NB4 (cell line): ENCODE results near the gene TYW5.
"Not testable (repeated sequence)": the region's sequence is repeated elsewhere in the genome, so short reads cannot be mapped to it uniquely, and the experiment has no call there.

Experiments
- DNase-seq: peaks from one replicate; pipeline ENCODE4 v3.0.0; 2010; ENCODE audit warnings: low read depth
- H3K4me3 ChIP-seq: one replicate; pipeline ENCODE4 v1.5.1; 2011; ENCODE audit warnings: mild to moderate bottlenecking, low read depth, low read length, moderate library complexity
- MYC ChIP-seq: IDR thresholded peaks from 2 replicates; pipeline ENCODE4 v1.6.1; 2011; ENCODE audit warnings: low read depth, low read length
- POLR2A ChIP-seq: IDR thresholded peaks from 2 replicates; pipeline ENCODE4 v1.6.1; 2011; ENCODE audit warnings: mild to moderate bottlenecking; ENCODE audit not compliant: insufficient read length; ENCODE audit errors: extremely low read depth
- TF ChIP-seq, protein P1 (sequence below): IDR thresholded peaks from 2 replicates; pipeline ENCODE4 v1.6.1; 2011; ENCODE audit warnings: low read depth, low read length
- TF ChIP-seq, protein P2 (sequence below): IDR thresholded peaks from one replicate; pipeline ENCODE4 v1.5.1; 2012; ENCODE audit warnings: low read depth, low read length

Gene TYW5

DNA sequence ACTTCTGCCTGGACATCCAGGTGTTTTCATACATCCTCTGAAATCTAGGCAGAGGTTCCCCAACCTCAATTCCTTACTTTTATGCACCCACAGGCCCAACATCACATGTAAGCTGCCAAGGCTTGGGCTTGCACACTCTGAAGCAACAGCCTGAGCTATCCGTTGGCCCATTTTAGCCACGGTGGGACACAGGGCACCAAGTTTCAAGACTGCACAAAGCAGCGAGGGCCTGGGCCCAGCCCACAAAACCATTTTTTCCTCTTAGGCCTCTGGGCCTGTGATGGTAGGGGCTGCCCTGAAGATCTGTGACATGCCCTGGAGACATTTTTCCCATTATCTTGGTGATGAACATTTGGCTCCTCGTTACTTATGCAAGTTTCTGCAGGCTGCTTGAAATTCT is 38.3 kb downstream of the TYW5 start:
- H3K4me3 ChIP-seq = no peak overlapping the region
- no peak for DNase-seq
- TF ChIP-seq POLR2A = no peak
- TF ChIP-seq, protein P1, sequence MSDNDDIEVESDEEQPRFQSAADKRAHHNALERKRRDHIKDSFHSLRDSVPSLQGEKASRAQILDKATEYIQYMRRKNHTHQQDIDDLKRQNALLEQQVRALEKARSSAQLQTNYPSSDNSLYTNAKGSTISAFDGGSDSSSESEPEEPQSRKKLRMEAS = no peak
- TF ChIP-seq, protein P2, sequence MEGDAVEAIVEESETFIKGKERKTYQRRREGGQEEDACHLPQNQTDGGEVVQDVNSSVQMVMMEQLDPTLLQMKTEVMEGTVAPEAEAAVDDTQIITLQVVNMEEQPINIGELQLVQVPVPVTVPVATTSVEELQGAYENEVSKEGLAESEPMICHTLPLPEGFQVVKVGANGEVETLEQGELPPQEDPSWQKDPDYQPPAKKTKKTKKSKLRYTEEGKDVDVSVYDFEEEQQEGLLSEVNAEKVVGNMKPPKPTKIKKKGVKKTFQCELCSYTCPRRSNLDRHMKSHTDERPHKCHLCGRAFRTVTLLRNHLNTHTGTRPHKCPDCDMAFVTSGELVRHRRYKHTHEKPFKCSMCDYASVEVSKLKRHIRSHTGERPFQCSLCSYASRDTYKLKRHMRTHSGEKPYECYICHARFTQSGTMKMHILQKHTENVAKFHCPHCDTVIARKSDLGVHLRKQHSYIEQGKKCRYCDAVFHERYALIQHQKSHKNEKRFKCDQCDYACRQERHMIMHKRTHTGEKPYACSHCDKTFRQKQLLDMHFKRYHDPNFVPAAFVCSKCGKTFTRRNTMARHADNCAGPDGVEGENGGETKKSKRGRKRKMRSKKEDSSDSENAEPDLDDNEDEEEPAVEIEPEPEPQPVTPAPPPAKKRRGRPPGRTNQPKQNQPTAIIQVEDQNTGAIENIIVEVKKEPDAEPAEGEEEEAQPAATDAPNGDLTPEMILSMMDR = no peak
- no peak for TF ChIP-seq MYC

DNA sequence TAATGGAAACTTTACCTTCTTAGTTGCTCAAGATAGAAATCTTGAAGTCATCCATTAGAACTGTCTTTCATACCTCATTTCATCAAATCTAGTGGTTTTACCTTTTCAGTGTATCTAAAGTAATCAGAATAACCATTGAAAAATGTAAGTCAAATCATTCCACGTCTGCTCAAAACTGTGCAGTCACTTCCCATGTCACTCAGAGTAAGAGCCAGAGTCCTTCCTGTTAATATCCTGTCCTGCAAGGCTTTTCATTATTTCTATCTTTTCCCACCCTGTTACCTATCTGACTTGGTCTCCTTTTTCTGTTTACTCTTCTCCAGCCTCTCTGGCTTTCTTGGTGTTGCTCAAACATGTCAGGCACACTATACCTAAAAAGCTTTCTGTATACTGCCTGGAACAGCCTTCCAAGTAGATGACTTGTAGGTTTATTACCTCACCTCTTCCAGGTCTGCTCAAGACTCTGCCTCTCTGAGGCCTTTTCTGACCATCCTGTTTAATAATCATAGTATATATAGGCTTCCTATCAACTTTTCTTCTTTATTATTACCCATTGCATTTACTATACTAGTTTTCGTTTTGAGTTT is 40.8 kb downstream of the TYW5 start:
- peak overlapping the region; percentile 42 for H3K4me3 ChIP-seq
- DNase-seq = no peak
- TF ChIP-seq MYC (no peak), POLR2A (no peak)
- TF ChIP-seq, protein P2 = no peak
- TF ChIP-seq, protein P1 = no peak

DNA sequence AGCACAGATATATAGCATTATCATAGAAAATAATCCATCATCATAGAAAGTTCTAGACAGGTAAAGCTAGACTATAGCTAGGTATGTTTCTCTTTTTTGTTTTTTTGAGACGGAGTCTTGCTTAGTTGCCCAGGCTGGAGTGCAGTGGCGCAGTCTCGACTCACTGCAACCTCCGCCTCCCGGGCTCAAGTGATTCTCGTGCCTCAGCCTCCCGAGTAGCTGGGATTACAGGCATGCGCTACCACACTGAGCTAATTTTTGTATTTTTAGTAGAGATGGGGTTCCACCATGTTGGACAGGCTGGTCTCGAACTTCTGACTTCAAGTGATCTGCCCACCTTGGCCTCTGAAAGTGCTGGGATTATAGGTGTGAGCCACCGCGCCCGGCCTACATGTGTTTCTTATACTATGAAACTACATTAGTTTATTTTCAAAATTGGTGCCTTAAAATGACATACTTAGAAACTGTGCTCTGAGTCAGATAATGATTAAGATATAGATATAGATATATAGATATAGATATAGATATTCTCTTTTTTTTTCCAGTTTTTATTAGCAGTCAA is 42.7 kb downstream of the TYW5 start:
- H3K4me3 ChIP-seq = peak overlapping the region; percentile 97
- not testable (repeated sequence) for DNase-seq

DNA sequence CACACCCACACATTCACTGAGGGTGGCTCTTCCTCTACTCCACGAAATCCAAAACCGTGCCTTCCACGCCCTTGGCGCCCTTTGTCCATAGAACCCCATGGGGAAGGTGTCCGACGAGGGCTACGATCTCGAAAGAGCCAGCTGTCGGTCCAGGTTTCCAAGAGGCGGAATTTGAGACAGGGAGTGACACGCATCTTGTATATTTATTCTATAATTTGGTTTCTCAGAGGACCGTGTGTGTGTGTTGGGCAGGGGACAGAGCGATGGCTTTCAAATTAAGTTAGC is 43.5 kb downstream of the TYW5 start:
- no peak for DNase-seq
- H3K4me3 ChIP-seq = peak overlapping the region; percentile 97
- TF ChIP-seq POLR2A (no peak), MYC (no peak)
- TF ChIP-seq, protein P2 = no peak
- TF ChIP-seq, protein P1 = no peak

DNA sequence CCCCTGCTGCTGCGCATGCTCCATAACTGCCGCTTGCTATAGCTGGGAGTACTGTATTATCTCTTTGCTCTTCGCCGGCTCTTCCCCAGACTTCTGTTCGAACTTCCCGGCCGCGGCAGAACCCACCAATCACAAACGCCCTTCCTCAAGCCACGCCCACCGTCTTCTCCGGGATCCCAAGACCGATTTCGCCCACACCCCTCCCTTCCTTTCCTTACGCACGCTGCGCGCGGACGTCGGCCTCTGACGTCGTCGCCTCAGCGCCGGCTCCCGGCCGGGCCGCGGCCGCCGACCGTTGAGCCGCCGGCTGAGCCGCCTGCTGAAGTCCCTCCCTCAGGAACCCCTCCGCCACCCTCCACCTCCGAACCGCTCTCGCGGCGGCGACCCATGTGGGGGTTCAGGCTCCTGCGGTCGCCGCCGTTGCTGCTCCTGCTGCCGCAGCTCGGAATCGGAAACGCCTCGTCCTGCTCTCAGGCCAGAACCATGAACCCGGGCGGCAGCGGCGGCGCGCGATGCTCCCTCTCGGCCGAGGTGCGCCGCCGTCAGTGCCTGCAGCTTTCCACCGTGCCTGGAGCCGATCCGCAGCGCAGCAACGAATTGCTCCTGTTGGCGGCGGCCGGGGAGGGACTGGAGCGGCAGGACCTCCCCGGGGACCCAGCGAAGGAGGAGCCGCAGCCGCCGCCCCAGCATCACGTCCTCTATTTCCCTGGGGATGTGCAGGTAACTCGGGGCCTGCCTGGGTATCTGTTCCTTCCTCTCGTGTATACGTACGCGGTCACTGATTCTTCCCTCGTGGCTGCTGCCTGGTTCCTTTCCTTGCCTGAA is 44.0 kb downstream of the TYW5 start, which contains the start of gene C2orf69:
C2orf69 (plus strand) TSS at position 242 of the 825 bp plus-strand sequence; CDS start at position 388, 146 bp downstream.
- TF ChIP-seq MYC = peak; percentile 78
- TF ChIP-seq, protein P1 = peak; percentile 22
- TF ChIP-seq, protein P2 = no peak
- peak; percentile 75 for TF ChIP-seq POLR2A
- DNase-seq = peak; percentile 100
- H3K4me3 ChIP-seq = peak within 1 kb of the TSS; percentile 97

DNA sequence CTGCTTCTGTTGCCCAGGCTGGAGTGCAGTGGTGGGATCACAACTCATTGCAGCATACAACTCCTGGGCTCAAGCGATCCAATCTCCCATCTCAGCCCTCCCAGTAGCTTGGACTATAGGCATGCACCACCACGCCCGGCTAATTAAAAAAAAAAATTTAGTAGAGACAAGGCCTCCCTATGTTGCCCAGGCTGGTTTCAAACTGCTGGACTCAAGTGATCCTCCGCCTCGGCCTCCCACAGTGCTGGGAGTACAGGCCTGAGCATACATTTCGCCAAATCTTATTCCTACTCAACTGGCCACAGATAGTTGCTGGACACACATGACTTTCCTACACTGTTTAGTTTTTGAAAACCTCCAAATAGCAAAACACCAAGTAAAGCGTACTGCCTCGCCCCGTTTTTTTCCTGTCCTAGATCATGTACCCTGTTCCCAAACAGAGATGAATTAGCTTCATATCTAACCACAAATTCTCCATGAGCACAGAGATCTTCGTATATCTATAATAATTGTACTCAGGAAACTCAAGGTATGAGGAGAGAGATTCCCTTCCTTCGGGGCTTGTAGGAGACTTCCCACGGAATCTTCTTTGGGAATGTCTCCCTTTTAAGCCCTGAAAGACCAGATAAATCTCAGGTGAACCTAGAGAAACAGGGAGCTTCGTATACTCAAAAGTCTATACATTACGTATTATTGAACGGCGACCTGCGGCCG is 44.8 kb downstream of the TYW5 start:
- TF ChIP-seq, protein P2 = no peak
- TF ChIP-seq, protein P1 = no peak
- no peak for TF ChIP-seq POLR2A
- no peak for TF ChIP-seq MYC
- DNase-seq = no peak
- H3K4me3 ChIP-seq = peak overlapping the region; percentile 83
